Activated T-helper 1 cell treated with anti-CD3 and anti-CD28 coated beads, Interleukin-2, amount 50 U/mL, for 16 hours (primary cell): ENCODE results near the gene RAI14.
"Not testable (repeated sequence)": the region's sequence is repeated elsewhere in the genome, so short reads cannot be mapped to it uniquely, and the experiment has no call there.

Source experiments
- DNase-seq, 2 donors: peaks; one replicate each; pipeline ENCODE4 v3.0.0-alpha.2; 2020; ENCODE audit warnings: low read depth in 1 of 2, low spot score in 1 of 2

The RAI14 gene

GRCh38 chr5:34758514-34758913 lies 102.4 kb downstream of the RAI14 start:
- DNase-seq = no peak

- DNase-seq = not testable (repeated sequence)
These were observed 103.1 kb downstream of the RAI14 start for GRCh38 chr5:34759213-34759612.

GRCh38 chr5:34765662-34766061 lies 109.5 kb downstream of the RAI14 start:
- DNase-seq = no peak

GRCh38 chr5:34767180-34767579 lies 111.1 kb downstream of the RAI14 start:
- no peak for DNase-seq

GRCh38 chr5:34770486-34770885 lies 114.4 kb downstream of the RAI14 start:
- DNase-seq = no peak

GRCh38 chr5:34771076-34771475 lies 114.9 kb downstream of the RAI14 start:
- no peak for DNase-seq

- no peak for DNase-seq
These were observed 116.4 kb downstream of the RAI14 start for GRCh38 chr5:34772267-34773098.

GRCh38 chr5:34774139-34774538 lies 118.0 kb downstream of the RAI14 start:
- DNase-seq = no peak

- not testable (repeated sequence) for DNase-seq
These were observed 118.5 kb downstream of the RAI14 start for GRCh38 chr5:34774678-34775077.

- DNase-seq = no peak
These were observed 119.8 kb downstream of the RAI14 start for GRCh38 chr5:34775886-34776285.

GRCh38 chr5:34778091-34778850 lies 122.1 kb downstream of the RAI14 start:
- DNase-seq = no peak

- not testable (repeated sequence) for DNase-seq
These were observed 127.8 kb downstream of the RAI14 start for GRCh38 chr5:34783892-34784291.

GRCh38 chr5:34787035-34787434 lies 130.9 kb downstream of the RAI14 start:
- no peak for DNase-seq

GRCh38 chr5:34789021-34789531 lies 132.9 kb downstream of the RAI14 start:
- DNase-seq = no peak

GRCh38 chr5:34789639-34790038 lies 133.5 kb downstream of the RAI14 start:
- no peak for DNase-seq

GRCh38 chr5:34790069-34790468 lies 133.9 kb downstream of the RAI14 start:
- no peak for DNase-seq

- DNase-seq = no peak
These were observed 135.7 kb downstream of the RAI14 start for GRCh38 chr5:34791761-34792244.

GRCh38 chr5:34802834-34803563 lies 146.9 kb downstream of the RAI14 start:
- no peak for DNase-seq

GRCh38 chr5:34803974-34804732 lies 148.0 kb downstream of the RAI14 start:
- no peak for DNase-seq

- DNase-seq = no peak
These were observed 148.8 kb downstream of the RAI14 start for GRCh38 chr5:34804913-34805312.

- no peak for DNase-seq
These were observed 150.4 kb downstream of the RAI14 start for GRCh38 chr5:34806532-34806931.
